HL-60 (cell line): Measurements from ENCODE around the gene ASB18.

Experiments
- TF ChIP-seq, protein P1 (sequence below): IDR thresholded peaks from one replicate; pipeline ENCODE4 v1.5.1; 2011; ENCODE audit warnings: low read length, control low read depth, inconsistent platforms; ENCODE audit not compliant: insufficient read depth
- TF ChIP-seq, protein P2 (sequence below): IDR thresholded peaks from 2 replicates; pipeline ENCODE4 v1.6.1; 2012; ENCODE audit warnings: low read depth; ENCODE audit not compliant: insufficient replicate concordance

- TF ChIP-seq, protein P1, sequence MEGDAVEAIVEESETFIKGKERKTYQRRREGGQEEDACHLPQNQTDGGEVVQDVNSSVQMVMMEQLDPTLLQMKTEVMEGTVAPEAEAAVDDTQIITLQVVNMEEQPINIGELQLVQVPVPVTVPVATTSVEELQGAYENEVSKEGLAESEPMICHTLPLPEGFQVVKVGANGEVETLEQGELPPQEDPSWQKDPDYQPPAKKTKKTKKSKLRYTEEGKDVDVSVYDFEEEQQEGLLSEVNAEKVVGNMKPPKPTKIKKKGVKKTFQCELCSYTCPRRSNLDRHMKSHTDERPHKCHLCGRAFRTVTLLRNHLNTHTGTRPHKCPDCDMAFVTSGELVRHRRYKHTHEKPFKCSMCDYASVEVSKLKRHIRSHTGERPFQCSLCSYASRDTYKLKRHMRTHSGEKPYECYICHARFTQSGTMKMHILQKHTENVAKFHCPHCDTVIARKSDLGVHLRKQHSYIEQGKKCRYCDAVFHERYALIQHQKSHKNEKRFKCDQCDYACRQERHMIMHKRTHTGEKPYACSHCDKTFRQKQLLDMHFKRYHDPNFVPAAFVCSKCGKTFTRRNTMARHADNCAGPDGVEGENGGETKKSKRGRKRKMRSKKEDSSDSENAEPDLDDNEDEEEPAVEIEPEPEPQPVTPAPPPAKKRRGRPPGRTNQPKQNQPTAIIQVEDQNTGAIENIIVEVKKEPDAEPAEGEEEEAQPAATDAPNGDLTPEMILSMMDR: no peak
- TF ChIP-seq, protein P2, sequence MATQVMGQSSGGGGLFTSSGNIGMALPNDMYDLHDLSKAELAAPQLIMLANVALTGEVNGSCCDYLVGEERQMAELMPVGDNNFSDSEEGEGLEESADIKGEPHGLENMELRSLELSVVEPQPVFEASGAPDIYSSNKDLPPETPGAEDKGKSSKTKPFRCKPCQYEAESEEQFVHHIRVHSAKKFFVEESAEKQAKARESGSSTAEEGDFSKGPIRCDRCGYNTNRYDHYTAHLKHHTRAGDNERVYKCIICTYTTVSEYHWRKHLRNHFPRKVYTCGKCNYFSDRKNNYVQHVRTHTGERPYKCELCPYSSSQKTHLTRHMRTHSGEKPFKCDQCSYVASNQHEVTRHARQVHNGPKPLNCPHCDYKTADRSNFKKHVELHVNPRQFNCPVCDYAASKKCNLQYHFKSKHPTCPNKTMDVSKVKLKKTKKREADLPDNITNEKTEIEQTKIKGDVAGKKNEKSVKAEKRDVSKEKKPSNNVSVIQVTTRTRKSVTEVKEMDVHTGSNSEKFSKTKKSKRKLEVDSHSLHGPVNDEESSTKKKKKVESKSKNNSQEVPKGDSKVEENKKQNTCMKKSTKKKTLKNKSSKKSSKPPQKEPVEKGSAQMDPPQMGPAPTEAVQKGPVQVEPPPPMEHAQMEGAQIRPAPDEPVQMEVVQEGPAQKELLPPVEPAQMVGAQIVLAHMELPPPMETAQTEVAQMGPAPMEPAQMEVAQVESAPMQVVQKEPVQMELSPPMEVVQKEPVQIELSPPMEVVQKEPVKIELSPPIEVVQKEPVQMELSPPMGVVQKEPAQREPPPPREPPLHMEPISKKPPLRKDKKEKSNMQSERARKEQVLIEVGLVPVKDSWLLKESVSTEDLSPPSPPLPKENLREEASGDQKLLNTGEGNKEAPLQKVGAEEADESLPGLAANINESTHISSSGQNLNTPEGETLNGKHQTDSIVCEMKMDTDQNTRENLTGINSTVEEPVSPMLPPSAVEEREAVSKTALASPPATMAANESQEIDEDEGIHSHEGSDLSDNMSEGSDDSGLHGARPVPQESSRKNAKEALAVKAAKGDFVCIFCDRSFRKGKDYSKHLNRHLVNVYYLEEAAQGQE: no peak
Measured at GRCh38 chr2:236214376-236214995, 49.7 kb downstream of the ASB18 start.
